Measurements from ENCODE around the gene SMCO4.
"Not testable (repeated sequence)": the region's sequence is repeated elsewhere in the genome, so short reads cannot be mapped to it uniquely, and the experiment has no call there.

Gene SMCO4

DNA sequence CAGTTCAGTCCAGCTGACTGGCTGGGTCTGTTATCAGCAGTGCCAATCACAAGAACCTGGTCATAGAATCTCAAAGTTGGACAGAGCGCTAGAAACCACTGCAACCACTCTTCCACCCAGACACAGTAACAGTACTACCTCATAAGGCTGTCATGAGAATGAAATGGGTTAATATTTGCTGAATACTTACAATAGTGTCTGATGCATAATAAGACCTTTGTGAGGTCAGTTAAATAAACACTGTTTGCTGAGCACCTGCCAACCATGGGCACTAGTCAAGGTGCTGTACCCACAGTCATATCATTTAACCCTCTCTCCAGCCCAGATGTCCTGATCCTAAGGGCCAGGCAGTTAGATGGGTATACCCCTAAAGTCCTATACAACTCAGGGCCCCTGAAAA is 44.2 kb upstream of the SMCO4 start:
- not testable (repeated sequence) for H3K9ac ChIP-seq (ENCODE audit: low read depth, low read length, poor library complexity); H3K4me2 ChIP-seq (ENCODE audit: insufficient read depth, low read length, poor library complexity, severe bottlenecking); H2AK5ac ChIP-seq (ENCODE audit: low read depth, low read length); H4K8ac ChIP-seq (ENCODE audit: low read depth, low read length); H4K91ac ChIP-seq (ENCODE audit: low read depth, low read length, poor library complexity); H2AFZ ChIP-seq (ENCODE audit: low read length); H3K79me1 ChIP-seq (ENCODE audit: low read depth, low read length); H3K36me3 ChIP-seq (replicated peaks in 1 of 2; ENCODE audit: control insufficient read depth in 2 of 2, insufficient read depth in 2 of 2, low read length in 2 of 2); H3K23ac ChIP-seq (ENCODE audit: low read depth, low read length, poor library complexity); H3K27ac ChIP-seq (replicated peaks; ENCODE audit: low read length); H3K4ac ChIP-seq (ENCODE audit: low read length); H3K4me3 ChIP-seq (ENCODE audit: low read length in 2 of 2); DNase-seq (ENCODE audit: low spot score); H3K27me3 ChIP-seq (ENCODE audit: control insufficient read depth in 3 of 3, insufficient read depth in 3 of 3, low read depth in 1 of 3, low read length in 3 of 3); H3K18ac ChIP-seq (ENCODE audit: low read length); H2BK5ac ChIP-seq (ENCODE audit: low read length); H2BK15ac ChIP-seq (ENCODE audit: low read length); H2BK120ac ChIP-seq (ENCODE audit: low read depth, low read length); H3K9me3 ChIP-seq (replicated peaks in 1 of 2; ENCODE audit: control insufficient read depth in 2 of 2, insufficient read depth in 1 of 2, low read depth in 1 of 2, low read length in 2 of 2); H3K4me1 ChIP-seq (ENCODE audit: control insufficient read depth in 2 of 2, insufficient read depth in 1 of 2, low read depth in 1 of 2, low read length in 2 of 2); H2BK12ac ChIP-seq (ENCODE audit: low read length); H3K14ac ChIP-seq (ENCODE audit: low read length)
- WGBS, 2 donors (ENCODE audit: extremely low coverage in 2 of 2, insufficient read length in 2 of 2, insufficient replicate concordance in 1 of 2), result no CpG with 5 or more reads among the region's 1 CpG

GRCh38 chr11:93585758-93586157 is 42.6 kb upstream of the SMCO4 start:
- Histone ChIP-seq H3K4me3 (ENCODE audit: low read length in 2 of 2) (no peak overlapping the region), H2BK120ac (ENCODE audit: low read depth, low read length) (no peak overlapping the region), H3K27me3 (ENCODE audit: control insufficient read depth in 3 of 3, insufficient read depth in 3 of 3, low read depth in 1 of 3, low read length in 3 of 3) (peaks cover 0 to 8% (median 0%) of the 10 kb centered on the region in 3 experiments), H2BK5ac (ENCODE audit: low read length) (no peak overlapping the region), H3K4me1 (ENCODE audit: control insufficient read depth in 2 of 2, insufficient read depth in 1 of 2, low read depth in 1 of 2, low read length in 2 of 2) (no peaks in the 10 kb centered on the region), H2BK12ac (ENCODE audit: low read length) (no peak overlapping the region), H3K9me3 (replicated peaks in 1 of 2; ENCODE audit: control insufficient read depth in 2 of 2, insufficient read depth in 1 of 2, low read depth in 1 of 2, low read length in 2 of 2) (no peaks in the 10 kb centered on the region), H3K9ac (ENCODE audit: low read depth, low read length, poor library complexity) (no peak overlapping the region), H4K8ac (ENCODE audit: low read depth, low read length) (no peak overlapping the region), H3K18ac (ENCODE audit: low read length) (no peak overlapping the region), H2AFZ (ENCODE audit: low read length) (no peak overlapping the region), H3K79me1 (ENCODE audit: low read depth, low read length) (no peaks in the 10 kb centered on the region), H3K14ac (ENCODE audit: low read length) (no peak overlapping the region), H2AK5ac (ENCODE audit: low read depth, low read length) (no peak overlapping the region), H3K36me3 (replicated peaks in 1 of 2; ENCODE audit: control insufficient read depth in 2 of 2, insufficient read depth in 2 of 2, low read length in 2 of 2) (no peaks in the 10 kb centered on the region), H3K23ac (ENCODE audit: low read depth, low read length, poor library complexity) (no peak overlapping the region), H2BK15ac (ENCODE audit: low read length) (no peak overlapping the region), H3K4me2 (ENCODE audit: insufficient read depth, low read length, poor library complexity, severe bottlenecking) (no peak overlapping the region), H3K4ac (ENCODE audit: low read length) (no peak overlapping the region), H3K27ac (replicated peaks; ENCODE audit: low read length) (no peak overlapping the region), H4K91ac (ENCODE audit: low read depth, low read length, poor library complexity) (no peak overlapping the region)
- no peak for DNase-seq (ENCODE audit: low spot score)

- Histone ChIP-seq H2BK12ac (ENCODE audit: low read length) (no peak overlapping the region), H2BK5ac (ENCODE audit: low read length) (no peak overlapping the region), H3K18ac (ENCODE audit: low read length) (no peak overlapping the region), H3K4me3 (ENCODE audit: low read length in 2 of 2) (no peak overlapping the region), H3K23ac (ENCODE audit: low read depth, low read length, poor library complexity) (no peak overlapping the region), H3K27me3 (ENCODE audit: control insufficient read depth in 3 of 3, insufficient read depth in 3 of 3, low read depth in 1 of 3, low read length in 3 of 3) (peaks cover 0 to 8% (median 0%) of the 10 kb centered on the region in 3 experiments), H3K27ac (replicated peaks; ENCODE audit: low read length) (no peak overlapping the region), H2BK15ac (ENCODE audit: low read length) (no peak overlapping the region), H2AFZ (ENCODE audit: low read length) (no peak overlapping the region), H3K79me1 (ENCODE audit: low read depth, low read length) (no peaks in the 10 kb centered on the region), H3K4me1 (ENCODE audit: control insufficient read depth in 2 of 2, insufficient read depth in 1 of 2, low read depth in 1 of 2, low read length in 2 of 2) (no peaks in the 10 kb centered on the region), H3K4me2 (ENCODE audit: insufficient read depth, low read length, poor library complexity, severe bottlenecking) (no peak overlapping the region), H3K9me3 (replicated peaks in 1 of 2; ENCODE audit: control insufficient read depth in 2 of 2, insufficient read depth in 1 of 2, low read depth in 1 of 2, low read length in 2 of 2) (peaks cover 3 to 4% of the 10 kb centered on the region in 2 donors), H2AK5ac (ENCODE audit: low read depth, low read length) (no peak overlapping the region), H3K36me3 (replicated peaks in 1 of 2; ENCODE audit: control insufficient read depth in 2 of 2, insufficient read depth in 2 of 2, low read length in 2 of 2) (no peaks in the 10 kb centered on the region), H3K4ac (ENCODE audit: low read length) (no peak overlapping the region), H4K91ac (ENCODE audit: low read depth, low read length, poor library complexity) (no peak overlapping the region), H3K14ac (ENCODE audit: low read length) (no peak overlapping the region), H3K9ac (ENCODE audit: low read depth, low read length, poor library complexity) (no peak overlapping the region), H4K8ac (ENCODE audit: low read depth, low read length) (no peak overlapping the region), H2BK120ac (ENCODE audit: low read depth, low read length) (no peak overlapping the region)
- no peak for DNase-seq (ENCODE audit: low spot score)
Observed at GRCh38 chr11:93583490-93583889, 40.3 kb upstream of the SMCO4 start.

- no peak overlapping the region for H2BK12ac ChIP-seq (ENCODE audit: low read length)
- no peak overlapping the region for H4K8ac ChIP-seq (ENCODE audit: low read depth, low read length)
- no peak overlapping the region for H2AFZ ChIP-seq (ENCODE audit: low read length)
- H3K9me3 ChIP-seq (replicated peaks in 1 of 2; ENCODE audit: control insufficient read depth in 2 of 2, insufficient read depth in 1 of 2, low read depth in 1 of 2, low read length in 2 of 2), result peaks cover 3 to 4% of the 10 kb centered on the region in 2 donors
- no peak overlapping the region for H3K4me3 ChIP-seq (ENCODE audit: low read length in 2 of 2)
- no peaks in the 10 kb centered on the region for H3K79me1 ChIP-seq (ENCODE audit: low read depth, low read length)
- no peaks in the 10 kb centered on the region for H3K36me3 ChIP-seq (replicated peaks in 1 of 2; ENCODE audit: control insufficient read depth in 2 of 2, insufficient read depth in 2 of 2, low read length in 2 of 2)
- no peak overlapping the region for H3K14ac ChIP-seq (ENCODE audit: low read length)
- H3K27ac ChIP-seq (replicated peaks; ENCODE audit: low read length), result no peak overlapping the region
- H3K4ac ChIP-seq (ENCODE audit: low read length), result no peak overlapping the region
- H2BK120ac ChIP-seq (ENCODE audit: low read depth, low read length), result no peak overlapping the region
- WGBS, 2 donors (ENCODE audit: extremely low coverage in 2 of 2, insufficient read length in 2 of 2, insufficient replicate concordance in 1 of 2), result no CpG with 5 or more reads among the region's 2 CpGs
- no peak overlapping the region for H4K91ac ChIP-seq (ENCODE audit: low read depth, low read length, poor library complexity)
- H2BK5ac ChIP-seq (ENCODE audit: low read length), result no peak overlapping the region
- no peak overlapping the region for H2AK5ac ChIP-seq (ENCODE audit: low read depth, low read length)
- H3K27me3 ChIP-seq (ENCODE audit: control insufficient read depth in 3 of 3, insufficient read depth in 3 of 3, low read depth in 1 of 3, low read length in 3 of 3), result no peaks in the 10 kb centered on the region
- no peak overlapping the region for H3K4me2 ChIP-seq (ENCODE audit: insufficient read depth, low read length, poor library complexity, severe bottlenecking)
- H3K9ac ChIP-seq (ENCODE audit: low read depth, low read length, poor library complexity), result no peak overlapping the region
- H3K4me1 ChIP-seq (ENCODE audit: control insufficient read depth in 2 of 2, insufficient read depth in 1 of 2, low read depth in 1 of 2, low read length in 2 of 2), result no peaks in the 10 kb centered on the region
- no peak overlapping the region for H3K23ac ChIP-seq (ENCODE audit: low read depth, low read length, poor library complexity)
- no peak for DNase-seq (ENCODE audit: low spot score)
- no peak overlapping the region for H3K18ac ChIP-seq (ENCODE audit: low read length)
- H2BK15ac ChIP-seq (ENCODE audit: low read length), result no peak overlapping the region
Observed at GRCh38 chr11:93579187-93579751, 36.1 kb upstream of the SMCO4 start.
